A549 (cell line): ENCODE results near the gene TMPRSS11E. TPM values are rescaled to one million over a fixed set of nuclear protein-coding genes. Genes with fewer than 3 reads are reported as not detected.

Experiments used
- ATAC-seq, 2 experiments: fragments of 200-7000 bp in 1 of 2; fragments of >200 bp in 1 of 2; cut with Nextera tagmentation in 1 of 2; cut with Tn5 transposase in 1 of 2; 3 replicates each; pipeline versions ENCODE4 v1.8.0 to v1.9.1; 2018 to 2020; ENCODE audit warnings: mild to moderate bottlenecking in 1 of 2, moderate library complexity in 1 of 2
- CTCF ChIA-PET: fragments of 300-600 bp; sonication (Branson Sonifier 250); formaldehyde crosslinking; extraction: SDS; loops from one replicate; lab custom pipeline; 2021; ENCODE audit warnings: antibody characterized with exemption, inconsistent platforms; lab: Yijun Ruan, JAX
- POLR2A ChIA-PET: fragments of 350-600 bp; formaldehyde crosslinking; extraction: SDS; loops from one replicate; lab custom pipeline; 2021; ENCODE audit warnings: antibody characterized with exemption, inconsistent platforms; lab: Yijun Ruan, JAX
- DNase-seq, 2 experiments: peaks; one replicate each; pipeline versions ENCODE4 v3.0.0 to v3.0.0-alpha.2; 2011 to 2016; ENCODE audit warnings: low read depth in 1 of 2, low spot score in 1 of 2
- FAIRE-seq: peaks from 2 replicates; lab custom pipeline; 2011; peaks lifted over from hg19 to GRCh38; lab: Jason Lieb, UNC
- H3K27ac ChIP-seq, 2 experiments: fragments of >200 bp; sonication (Bioruptor Twin); formaldehyde crosslinking; 3 replicates each; pipeline ENCODE4 v1.5.1; 2016 to 2017
- H3K4me1 ChIP-seq: fragments of >200 bp; sonication (Bioruptor Twin); formaldehyde crosslinking; 3 replicates; pipeline ENCODE4 v1.6.1; 2016
- H3K4me2 ChIP-seq: fragments of >200 bp; sonication (Bioruptor Twin); formaldehyde crosslinking; 3 replicates; pipeline ENCODE4 v1.6.1; 2016
- H3K4me3 ChIP-seq: fragments of >200 bp; sonication (Bioruptor Twin); formaldehyde crosslinking; 3 replicates; pipeline ENCODE4 v1.5.1; 2016
- H3K9me3 ChIP-seq: fragments of >200 bp; sonication (Bioruptor Twin); formaldehyde crosslinking; 3 replicates; pipeline ENCODE4 v1.6.1; 2016
- ATOH8 ChIP-seq: fragments of 250-450 bp; sonication (Bioruptor Pico); IDR thresholded peaks from 2 replicates; pipeline ENCODE4 v1.5.0; 2020; ENCODE audit warnings: low read depth, mild to moderate bottlenecking, moderate library complexity
- CBX2 ChIP-seq: fragments of 200-600 bp; sonication (generic); IDR thresholded peaks from 2 replicates; pipeline ENCODE4 v1.6.1; 2016; ENCODE audit warnings: low read depth, mild to moderate bottlenecking, borderline replicate concordance
- CEBPB ChIP-seq, 2 experiments: fragments of >200 bp in 1 of 2; sonication (Bioruptor Twin) in 1 of 2; formaldehyde crosslinking in 1 of 2; IDR thresholded peaks; 2 replicates each; pipeline ENCODE4 v1.6.1; 2012 to 2016
- CHD4 ChIP-seq: fragments of 200-600 bp; sonication (generic); IDR thresholded peaks from 2 replicates; pipeline ENCODE4 v1.6.1; 2016; ENCODE audit warnings: antibody characterized with exemption, mild to moderate bottlenecking, borderline replicate concordance
- CTCF ChIP-seq: fragments of >200 bp; sonication (Bioruptor Twin); formaldehyde crosslinking; IDR thresholded peaks from 3 replicates; pipeline ENCODE4 v1.5.1; 2016
- EHF ChIP-seq: fragments of 250-450 bp; sonication (Bioruptor Pico); IDR thresholded peaks from 2 replicates; pipeline ENCODE4 v1.5.0; 2020; ENCODE audit warnings: mild to moderate bottlenecking
- ESRRA ChIP-seq: fragments of 150-350 bp; IDR thresholded peaks from 2 replicates; pipeline ENCODE4 v1.6.1; 2014; ENCODE audit warnings: mild to moderate bottlenecking, low read length, borderline replicate concordance
- FOSB ChIP-seq: fragments of 250-450 bp; sonication (Bioruptor Pico); IDR thresholded peaks from 2 replicates; pipeline ENCODE4 v1.5.0; 2020; ENCODE audit warnings: mild to moderate bottlenecking, moderate library complexity
- FOSL2 ChIP-seq, 2 experiments: fragments of 450-650 bp in 1 of 2; fragments of >200 bp in 1 of 2; sonication (Bioruptor Twin) in 1 of 2; formaldehyde crosslinking; IDR thresholded peaks; 2 replicates each; pipeline versions ENCODE4 v1.5.0 to v1.6.1; 2016 to 2020; ENCODE audit warnings: mild to moderate bottlenecking in 1 of 2, moderate library complexity in 1 of 2
- HDAC2 ChIP-seq: fragments of 200-600 bp; sonication (generic); IDR thresholded peaks from 2 replicates; pipeline ENCODE4 v1.6.1; 2016
- HEYL ChIP-seq: fragments of 250-450 bp; sonication (Bioruptor Pico); IDR thresholded peaks from 2 replicates; pipeline ENCODE4 v1.8.0; 2021; ENCODE audit warnings: mild to moderate bottlenecking, moderate library complexity
- HOXB13 ChIP-seq: fragments of 250-450 bp; sonication (Bioruptor Pico); IDR thresholded peaks from 2 replicates; pipeline ENCODE4 v1.5.0; 2020; ENCODE audit warnings: low read depth, mild to moderate bottlenecking, moderate library complexity
- JUN ChIP-seq, 2 experiments: fragments of >200 bp; sonication (Bioruptor Twin); formaldehyde crosslinking; IDR thresholded peaks; 2 replicates in 1 of 2; 3 replicates in 1 of 2; pipeline ENCODE4 v1.6.1; 2016 to 2017
- KDM1A ChIP-seq: fragments of 200-600 bp; sonication (generic); IDR thresholded peaks from 2 replicates; pipeline ENCODE4 v1.6.1; 2016; ENCODE audit warnings: low read depth, mild to moderate bottlenecking
- MAZ ChIP-seq: fragments of 150-350 bp; IDR thresholded peaks from 2 replicates; pipeline ENCODE4 v1.6.1; 2014; ENCODE audit warnings: antibody characterized with exemption, low read depth, low read length, borderline replicate concordance
- NPAS2 ChIP-seq: fragments of 250-450 bp; sonication (Bioruptor Pico); IDR thresholded peaks from 2 replicates; pipeline ENCODE4 v1.8.0; 2022; ENCODE audit warnings: mild to moderate bottlenecking, moderate library complexity, borderline replicate concordance
- NR3C1 ChIP-seq: fragments of >200 bp; sonication (Bioruptor Twin); formaldehyde crosslinking; IDR thresholded peaks from 3 replicates; pipeline ENCODE4 v1.6.1; 2017
- PBX3 ChIP-seq: IDR thresholded peaks from 2 replicates; pipeline ENCODE4 v1.6.1; 2012
- POLR2AphosphoS2 ChIP-seq: conservative IDR thresholded peaks from 2 replicates; pipeline ENCODE4 v1.6.1; 2012; ENCODE audit warnings: low read length, improper control_type of control experiment, inconsistent platforms
- RAD21 ChIP-seq, 2 experiments: fragments of >200 bp in 1 of 2; sonication (Bioruptor Twin) in 1 of 2; formaldehyde crosslinking in 1 of 2; IDR thresholded peaks in 1 of 2; conservative IDR thresholded peaks in 1 of 2; 2 replicates in 1 of 2; 3 replicates in 1 of 2; pipeline ENCODE4 v1.6.1; 2012 to 2018; ENCODE audit warnings: inconsistent platforms in 1 of 2
- RARB ChIP-seq: fragments of 250-450 bp; sonication (Bioruptor Pico); IDR thresholded peaks from 2 replicates; pipeline ENCODE4 v1.8.0; 2021; ENCODE audit warnings: mild to moderate bottlenecking, moderate library complexity
- REST ChIP-seq: fragments of 200-600 bp; sonication (generic); IDR thresholded peaks from 2 replicates; pipeline ENCODE4 v1.6.1; 2016; ENCODE audit warnings: antibody characterized with exemption, mild to moderate bottlenecking, moderate library complexity
- RNF2 ChIP-seq: fragments of 200-600 bp; sonication (generic); IDR thresholded peaks from 2 replicates; pipeline ENCODE4 v1.6.1; 2016; ENCODE audit warnings: low read depth, mild to moderate bottlenecking, antibody characterized with exemption, moderate library complexity, borderline replicate concordance
- SMC3 ChIP-seq: fragments of >200 bp; sonication (Bioruptor Twin); formaldehyde crosslinking; IDR thresholded peaks from 3 replicates; pipeline ENCODE4 v1.6.1; 2018; ENCODE audit warnings: inconsistent platforms
- SREBF2 ChIP-seq: fragments of 450-650 bp; IDR thresholded peaks from 2 replicates; pipeline ENCODE4 v1.6.1; 2014; ENCODE audit warnings: mild to moderate bottlenecking, moderate library complexity
- TP53 ChIP-seq: fragments of 250-450 bp; sonication (Bioruptor Pico); IDR thresholded peaks from 2 replicates; pipeline ENCODE4 v1.5.0; 2021; ENCODE audit warnings: mild to moderate bottlenecking, moderate library complexity
- ZFP36 ChIP-seq: fragments of 450-650 bp; IDR thresholded peaks from 2 replicates; pipeline ENCODE4 v1.6.1; 2014; ENCODE audit warnings: borderline replicate concordance; ENCODE audit not compliant: partially characterized antibody
- ZNF302 ChIP-seq: fragments of 250-450 bp; sonication (Bioruptor Pico); IDR thresholded peaks from 2 replicates; pipeline ENCODE4 v1.9.0; 2021; ENCODE audit warnings: inconsistent platforms, mild to moderate bottlenecking, moderate library complexity
- WGBS: methylation state at CpG from one replicate; pipeline ENCODE4 v1.1.6; 2017; ENCODE audit errors: missing lambda C conversion rate; 5-methylcytosine and 5-hydroxymethylcytosine counted together
- polyA plus RNA-seq, 4 experiments: library from polyadenylated mRNA; depleted of rRNA in 3 of 4; stranded (reverse); fragments of >200 nt; fragmentation: RNase III in 1 of 4; extraction: RNeasy Plus Mini Kit Qiagen cat#74134 plus additional on column Dnase treatment in 1 of 4; gene quantifications; 2 replicates in 3 of 4; 3 replicates in 1 of 4; pipeline ENCODE4 v1.2.3, GENCODE V29; 2011 to 2017

The TMPRSS11E gene
- polyA plus RNA-seq, 2 of the 4 experiments (the other 2 are of a cell fraction): not detected

- TF ChIP-seq RAD21 (conservative IDR thresholded peaks at IDR 0.05 in 1 of 2, IDR thresholded peaks at IDR 0.05 in 1 of 2): no peak
- TF ChIP-seq CHD4: no peak
- no peak for TF ChIP-seq POLR2AphosphoS2
- TF ChIP-seq RARB (CRISPR knock-in tag): no peak
- TF ChIP-seq KDM1A: no peak
Observed at GRCh38 chr4:68494688-68495087, 47.4 kb downstream of the TMPRSS11E start (continued).

GRCh38 chr4:68498413-68499007 lies 51.2 kb downstream of the TMPRSS11E start:
- WGBS: 11% methylated on average over 5 of the region's 5 CpGs
- peak; percentile 74 to 83; a peak in 4 of 6 replicates for ATAC-seq
- no peak overlapping the region for H3K4me3 ChIP-seq
- TF ChIP-seq RNF2: no peak
- no peak for TF ChIP-seq KDM1A
- TF ChIP-seq NR3C1: no peak
- TF ChIP-seq CBX2: no peak
- TF ChIP-seq HOXB13 (CRISPR knock-in tag): no peak
- TF ChIP-seq ZFP36: no peak
- no peak for TF ChIP-seq CHD4
- TF ChIP-seq TP53: no peak
- peak; percentile 92 to 95 for TF ChIP-seq RAD21 (conservative IDR thresholded peaks at IDR 0.05 in 1 of 2, IDR thresholded peaks at IDR 0.05 in 1 of 2)
- TF ChIP-seq CTCF: peak; percentile 78
- no peak for TF ChIP-seq EHF (CRISPR knock-in tag)
- TF ChIP-seq FOSL2 (IDR thresholded peaks at IDR 0.05): no peak
- no peak for TF ChIP-seq FOSL2 (CRISPR knock-in tag; IDR thresholded peaks at IDR 0.05)
- TF ChIP-seq ATOH8 (CRISPR knock-in tag): no peak
- peak; percentile 92 for TF ChIP-seq SMC3
- no peak for TF ChIP-seq ZNF302 (CRISPR knock-in tag)
- TF ChIP-seq PBX3: no peak
- no peak for TF ChIP-seq HEYL (CRISPR knock-in tag)
- no peak for TF ChIP-seq HDAC2
- TF ChIP-seq, all 56 proteins: peak for 3
- peak overlapping the region; percentile 52 to 54; a peak in 5 of 6 replicates for H3K27ac ChIP-seq
- peaks cover 6% of the 10 kb centered on the region; the same call in 1 of the 3 replicates for H3K9me3 ChIP-seq
- POLR2A ChIA-PET: interaction anchor here (0.8 kb wide), 1 partner anchor 672 kb away, joined by 4 read pairs; no protein-coding TSS in a partner anchor
- DNase-seq (peak; percentile 2 to 80), FAIRE-seq (no peak)
- CTCF ChIA-PET: interaction anchor here (0.7 to 1.5 kb wide), 6 partner anchors 9 to 680 kb away, joined by 3 to 6 read pairs (median 4); no protein-coding TSS in a partner anchor
- H3K4me1 ChIP-seq: peaks cover 8% of the 10 kb centered on the region; the same call in 1 of the 3 replicates
- peak overlapping the region; percentile 34 for H3K4me2 ChIP-seq

GRCh38 chr4:68499021-68499420 lies 51.8 kb downstream of the TMPRSS11E start:
- FAIRE-seq (no peak), ATAC-seq (no peak), DNase-seq (no peak)
- H3K9me3 ChIP-seq: peaks cover 6% of the 10 kb centered on the region; the same call in 1 of the 3 replicates
- no peak overlapping the region for H3K4me3 ChIP-seq
- ChIA-PET CTCF (interaction anchor here (0.7 to 1.5 kb wide), 4 partner anchors 10 to 173 kb away, joined by 3 to 5 read pairs (median 3); no protein-coding TSS in a partner anchor), POLR2A (no interaction called here)
- peak overlapping the region; percentile 34; the same call in 2 of the 3 replicates for H3K4me2 ChIP-seq
- peaks cover 8% of the 10 kb centered on the region; the same call in 1 of the 3 replicates for H3K4me1 ChIP-seq
- WGBS: 53% methylated on average over 4 of the region's 4 CpGs
- H3K27ac ChIP-seq: peak overlapping the region in 1 of 2 experiments; percentile 54; a peak in 3 of 6 replicates
- TF ChIP-seq TP53: no peak
- TF ChIP-seq HEYL (CRISPR knock-in tag): no peak
- TF ChIP-seq MAZ: no peak
- no peak for TF ChIP-seq SREBF2
- no peak for TF ChIP-seq CEBPB (IDR thresholded peaks at IDR 0.05)
- no peak for TF ChIP-seq FOSB (CRISPR knock-in tag)
- no peak for TF ChIP-seq REST
- no peak for TF ChIP-seq JUN (IDR thresholded peaks at IDR 0.05)
- no peak for TF ChIP-seq NPAS2 (CRISPR knock-in tag)
- no peak for TF ChIP-seq ESRRA
- TF ChIP-seq RARB (CRISPR knock-in tag): no peak
